CD4-positive, alpha-beta T cell treated with Interleukin-17A for 4 hours (primary cell): ENCODE data around the gene SECISBP2L.
"Not testable (repeated sequence)": the region's sequence is repeated elsewhere in the genome, so short reads cannot be mapped to it uniquely, and the experiment has no call there.

ENCODE experiments used
- DNase-seq: peaks from one replicate; pipeline ENCODE4 v3.0.0-alpha.2; 2020; ENCODE audit warnings: mixed read lengths

Gene SECISBP2L, protein sequence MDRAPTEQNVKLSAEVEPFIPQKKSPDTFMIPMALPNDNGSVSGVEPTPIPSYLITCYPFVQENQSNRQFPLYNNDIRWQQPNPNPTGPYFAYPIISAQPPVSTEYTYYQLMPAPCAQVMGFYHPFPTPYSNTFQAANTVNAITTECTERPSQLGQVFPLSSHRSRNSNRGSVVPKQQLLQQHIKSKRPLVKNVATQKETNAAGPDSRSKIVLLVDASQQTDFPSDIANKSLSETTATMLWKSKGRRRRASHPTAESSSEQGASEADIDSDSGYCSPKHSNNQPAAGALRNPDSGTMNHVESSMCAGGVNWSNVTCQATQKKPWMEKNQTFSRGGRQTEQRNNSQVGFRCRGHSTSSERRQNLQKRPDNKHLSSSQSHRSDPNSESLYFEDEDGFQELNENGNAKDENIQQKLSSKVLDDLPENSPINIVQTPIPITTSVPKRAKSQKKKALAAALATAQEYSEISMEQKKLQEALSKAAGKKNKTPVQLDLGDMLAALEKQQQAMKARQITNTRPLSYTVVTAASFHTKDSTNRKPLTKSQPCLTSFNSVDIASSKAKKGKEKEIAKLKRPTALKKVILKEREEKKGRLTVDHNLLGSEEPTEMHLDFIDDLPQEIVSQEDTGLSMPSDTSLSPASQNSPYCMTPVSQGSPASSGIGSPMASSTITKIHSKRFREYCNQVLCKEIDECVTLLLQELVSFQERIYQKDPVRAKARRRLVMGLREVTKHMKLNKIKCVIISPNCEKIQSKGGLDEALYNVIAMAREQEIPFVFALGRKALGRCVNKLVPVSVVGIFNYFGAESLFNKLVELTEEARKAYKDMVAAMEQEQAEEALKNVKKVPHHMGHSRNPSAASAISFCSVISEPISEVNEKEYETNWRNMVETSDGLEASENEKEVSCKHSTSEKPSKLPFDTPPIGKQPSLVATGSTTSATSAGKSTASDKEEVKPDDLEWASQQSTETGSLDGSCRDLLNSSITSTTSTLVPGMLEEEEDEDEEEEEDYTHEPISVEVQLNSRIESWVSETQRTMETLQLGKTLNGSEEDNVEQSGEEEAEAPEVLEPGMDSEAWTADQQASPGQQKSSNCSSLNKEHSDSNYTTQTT

DNA sequence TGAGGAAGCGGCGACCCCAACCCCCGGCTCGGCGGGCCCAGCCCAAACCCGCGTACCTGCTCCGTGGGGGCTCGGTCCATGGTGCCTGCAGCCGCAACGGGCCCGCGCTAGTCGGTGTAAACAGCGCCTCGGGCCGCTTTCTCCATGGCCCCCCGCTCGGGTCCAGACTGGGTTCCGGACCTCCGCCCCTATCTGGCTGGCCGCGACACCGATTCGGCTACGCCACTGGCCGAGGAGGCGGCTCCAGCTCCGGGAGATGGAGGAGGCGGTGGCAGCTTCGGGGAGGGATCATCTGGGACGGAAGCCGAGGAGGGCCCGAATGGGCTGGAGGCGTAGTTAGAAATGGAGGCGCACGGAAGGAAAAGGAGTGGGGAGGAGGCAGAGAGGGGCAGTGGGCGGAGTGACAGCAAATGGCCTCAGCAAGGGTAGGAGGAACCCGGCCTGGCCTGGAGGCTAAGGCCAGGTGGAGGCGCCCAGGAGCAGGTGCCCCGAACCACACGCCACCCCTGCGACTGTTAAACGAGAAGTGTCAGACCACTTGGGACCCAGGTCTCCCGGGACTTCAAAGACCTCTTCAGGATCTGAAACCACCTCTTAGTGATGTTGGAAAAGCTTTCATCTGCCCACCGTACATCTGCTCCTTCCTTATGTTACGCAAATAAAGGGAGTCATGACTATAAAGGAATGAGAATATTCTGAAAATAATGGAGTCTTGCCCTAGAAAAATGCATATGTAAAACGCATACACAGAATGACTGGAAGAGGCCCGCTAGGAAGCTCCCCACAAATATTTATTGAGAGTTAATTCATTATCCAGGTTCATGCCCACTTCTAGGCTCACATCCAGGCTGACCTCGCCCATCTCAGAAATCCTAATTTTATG is at the start of gene SECISBP2L:
Gene SECISBP2L, minus strand, starts transcription at position 227 of the 883 bp plus-strand sequence. Its CDS starts 147 bp downstream, at position 80.
- DNase-seq, result peak; percentile 87

DNA sequence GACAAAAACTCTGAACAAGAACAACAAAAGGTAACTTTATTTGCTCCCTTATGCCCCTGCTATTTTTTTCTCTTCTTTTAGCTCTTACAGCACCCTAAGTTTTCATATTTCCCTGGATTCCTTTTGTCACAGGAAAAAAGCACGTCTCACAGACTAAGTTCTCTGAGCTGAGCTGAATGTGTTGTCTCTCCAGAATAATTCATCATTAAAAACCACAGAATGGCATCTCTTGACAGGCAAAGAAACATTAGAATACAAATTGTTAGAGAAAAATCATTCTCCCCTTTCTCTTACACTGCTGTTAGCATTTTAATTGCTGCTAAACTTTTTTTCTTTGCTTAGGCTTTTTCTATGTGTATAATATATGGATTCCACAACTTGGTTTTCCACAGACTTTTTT is 48.7 kb upstream of the SECISBP2L start:
- DNase-seq, result no peak

GRCh38 chr15:49093252-49094105 is 47.2 kb upstream of the SECISBP2L start:
- DNase-seq, result no peak

DNA sequence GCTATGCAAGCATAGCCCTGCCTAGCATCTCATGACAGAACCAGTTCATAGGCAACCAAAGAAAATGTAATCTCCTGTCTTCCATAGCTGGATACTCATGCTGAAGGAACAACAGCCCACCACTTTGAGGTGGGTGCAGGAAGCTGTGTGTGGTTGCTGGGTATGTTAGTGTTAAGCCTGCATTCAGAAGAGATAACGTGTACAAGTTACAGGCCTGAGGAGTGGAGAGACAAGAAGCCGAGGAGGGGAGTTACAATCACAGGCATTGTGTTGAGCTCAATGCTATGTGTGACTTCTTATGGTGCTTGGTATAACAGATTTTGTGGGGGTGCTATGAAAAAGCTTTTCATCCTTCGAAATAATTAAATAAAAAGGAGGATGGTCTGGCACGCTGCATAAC is 42.8 kb upstream of the SECISBP2L start:
- DNase-seq, result no peak

GRCh38 chr15:49085696-49086459 is 39.6 kb upstream of the SECISBP2L start:
- no peak for DNase-seq

DNA sequence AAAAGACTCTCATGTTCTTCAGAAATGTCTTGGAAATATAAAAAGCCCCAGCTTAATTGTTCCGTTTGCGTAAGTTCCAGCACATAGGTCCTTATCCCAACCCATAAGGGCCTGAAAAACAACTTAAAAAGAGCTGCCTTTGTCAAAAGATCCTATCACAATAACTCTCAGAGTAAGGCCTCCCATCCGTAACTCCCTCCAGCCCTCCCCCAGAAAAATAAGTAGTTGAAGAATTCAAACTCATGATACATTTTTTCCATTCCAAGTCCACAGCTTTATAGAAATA is 38.0 kb upstream of the SECISBP2L start:
- DNase-seq, result no peak

GRCh38 chr15:49083401-49084284 is 37.4 kb upstream of the SECISBP2L start:
- DNase-seq, result no peak

DNA sequence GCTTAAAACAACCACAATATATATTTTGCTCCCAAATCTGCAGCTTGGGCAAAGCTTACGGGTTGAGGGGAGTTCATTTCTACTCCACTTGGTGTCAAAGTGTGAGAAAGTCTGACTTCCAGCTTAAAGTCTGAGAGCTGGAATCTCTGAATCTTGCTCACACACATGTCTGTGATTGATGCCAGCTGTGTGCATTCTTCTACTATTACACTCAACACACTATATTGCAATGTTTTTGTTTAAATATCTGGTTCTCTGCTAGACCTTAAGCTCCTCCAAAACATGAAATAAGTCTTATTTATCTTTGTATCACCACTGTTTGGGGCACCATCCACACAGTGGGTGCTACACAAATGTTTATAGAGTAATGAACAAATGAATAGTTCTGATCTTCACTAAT is 36.7 kb upstream of the SECISBP2L start:
- DNase-seq, result no peak

- no peak for DNase-seq
Observed at GRCh38 chr15:49079340-49080039, 33.2 kb upstream of the SECISBP2L start.

DNA sequence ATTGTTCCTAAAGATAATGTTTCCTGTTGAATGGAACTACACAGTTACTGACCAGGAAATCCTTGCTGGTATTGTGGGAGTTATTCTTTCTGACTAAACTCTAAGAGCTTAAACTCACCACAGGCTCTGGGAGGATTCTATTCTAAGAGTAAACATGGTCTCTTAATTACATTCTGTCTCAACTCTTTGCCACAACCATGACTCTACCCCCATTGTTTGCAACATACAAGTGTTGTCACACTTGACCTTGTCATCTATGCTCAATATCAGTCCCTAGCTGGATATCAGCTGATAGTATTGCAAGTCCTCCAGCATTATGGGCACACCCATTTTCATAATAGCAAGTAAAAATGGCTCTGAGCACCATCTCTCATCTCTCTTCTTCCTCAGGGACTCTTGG is 29.6 kb upstream of the SECISBP2L start:
- no peak for DNase-seq

DNA sequence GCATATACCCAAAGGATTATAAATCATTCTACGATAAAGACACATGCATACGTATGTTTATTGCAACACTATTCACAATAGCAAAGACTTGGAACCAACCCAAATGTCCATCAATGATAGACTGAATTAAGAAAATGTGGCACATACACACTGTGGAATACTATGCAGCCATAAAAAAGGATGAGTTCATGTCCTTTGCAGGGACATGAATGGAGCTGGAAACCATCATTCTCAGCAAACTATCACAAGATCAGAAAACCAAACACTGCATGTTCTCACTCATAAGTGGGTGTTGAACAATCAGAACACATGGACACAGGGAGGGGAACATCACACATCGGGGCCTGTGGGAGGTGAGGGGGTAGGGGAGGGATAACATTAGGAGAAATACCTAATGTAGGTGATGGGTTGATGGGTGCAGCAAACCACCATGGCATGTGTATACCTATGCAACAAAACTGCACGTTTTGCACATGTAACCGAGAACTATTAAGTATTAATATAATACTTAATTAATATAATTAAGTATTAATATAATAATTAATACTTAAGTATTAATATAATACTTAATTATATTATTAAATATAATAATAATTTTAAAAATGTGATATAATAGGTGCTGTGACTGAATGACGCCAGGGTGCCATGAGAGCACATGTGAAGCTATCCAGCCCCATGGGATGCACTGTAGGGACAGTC is 28.5 kb upstream of the SECISBP2L start:
- DNase-seq, result not testable (repeated sequence)

- no peak for DNase-seq
Observed at GRCh38 chr15:49066372-49066771, 20.1 kb upstream of the SECISBP2L start.

GRCh38 chr15:49064884-49065283 is 18.6 kb upstream of the SECISBP2L start:
- DNase-seq, result no peak

- peak; percentile 23 for DNase-seq
Observed at GRCh38 chr15:49064281-49064653, 18.0 kb upstream of the SECISBP2L start.

GRCh38 chr15:49063402-49064280 is 17.4 kb upstream of the SECISBP2L start:
- no peak for DNase-seq

- no peak for DNase-seq
Observed at GRCh38 chr15:49062900-49063299, 16.7 kb upstream of the SECISBP2L start.

DNA sequence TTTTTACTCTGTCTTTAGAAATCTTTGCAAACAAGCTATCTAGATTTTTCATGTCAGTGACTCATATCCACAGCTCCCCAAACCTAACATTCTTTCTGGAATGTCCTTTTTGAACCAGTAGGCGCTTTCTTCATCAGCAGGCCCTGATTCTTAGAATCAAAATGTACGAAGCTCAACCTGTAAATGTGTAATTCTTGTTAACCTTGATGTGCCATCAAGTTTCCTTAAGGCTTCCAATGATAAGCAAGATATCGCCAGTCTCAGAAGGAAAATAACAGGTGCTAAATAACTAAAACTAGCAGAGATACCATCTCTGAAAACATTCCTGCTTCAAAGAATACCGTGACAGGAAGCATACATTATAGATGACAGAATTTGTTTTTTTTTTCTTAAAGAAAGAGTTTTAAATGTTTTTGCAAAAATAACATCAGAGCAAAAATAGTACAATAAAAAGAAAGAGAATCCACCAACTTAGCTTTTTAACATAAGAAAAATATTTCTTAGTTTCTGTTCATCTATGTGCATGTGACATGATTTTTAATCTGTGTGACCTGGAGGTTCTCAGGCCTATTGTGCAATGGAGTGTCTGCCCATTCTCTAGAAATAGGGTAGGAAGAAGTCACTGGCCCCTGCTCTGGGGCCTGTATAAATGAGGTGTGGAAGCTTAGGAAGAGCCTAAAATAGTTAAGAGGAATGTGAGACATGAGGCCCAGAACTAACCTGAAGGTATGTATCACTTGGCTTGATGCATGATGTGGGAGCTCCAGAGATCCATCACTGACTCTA is 14.7 kb upstream of the SECISBP2L start:
- DNase-seq, result no peak
